ENCODE measurements around the gene PLPP4. TPM values are rescaled to one million over a fixed set of nuclear protein-coding genes. Genes with fewer than 3 reads are reported as not detected.
A peak's percentile ranks its signal among the peaks of the same experiment; 100 is the strongest.

PLPP4 gene
- total RNA-seq, 1 experiment from 2014 or later = not detected

DNA sequence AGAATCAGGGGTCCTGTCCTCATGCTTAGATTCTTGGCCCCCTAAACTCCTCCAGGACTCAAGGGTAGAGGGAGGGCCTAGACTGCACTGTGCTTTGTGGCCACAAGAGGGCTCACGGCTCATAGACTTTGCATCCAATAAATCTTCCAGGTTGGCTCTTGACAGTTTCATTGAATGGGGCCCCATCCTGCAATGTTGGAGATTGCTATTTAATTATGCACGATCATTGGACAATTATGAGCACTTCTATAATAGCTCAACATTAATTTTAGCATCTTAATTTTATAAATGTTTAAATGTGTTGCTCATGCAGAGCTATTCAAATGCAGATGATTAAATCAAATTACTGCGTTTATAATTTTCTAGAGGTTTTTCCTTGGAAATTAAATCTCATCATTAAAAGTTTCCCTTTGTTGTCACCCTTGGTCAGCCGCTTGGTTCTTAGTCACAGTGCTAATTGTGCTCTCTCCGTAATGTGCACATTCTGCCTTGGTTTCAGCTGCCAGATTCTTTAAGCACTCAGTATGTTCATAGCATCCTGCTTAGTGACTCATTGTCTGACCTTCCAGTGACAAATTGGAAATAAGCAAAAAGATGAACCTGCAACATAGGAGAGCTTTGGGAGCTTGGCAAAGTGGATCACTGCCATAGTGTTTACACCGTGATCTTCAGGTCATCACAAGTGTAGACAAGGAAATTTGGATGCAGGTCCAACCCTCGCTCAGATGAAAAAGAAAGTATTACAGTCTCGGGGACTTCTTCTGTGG, 33.4 kb upstream of the PLPP4 start:
- no peaks in the 10 kb centered on the region for H3K79me2 ChIP-seq (ENCODE audit: insufficient read depth, low read length)
- H3K4me1 ChIP-seq (ENCODE audit: control insufficient read depth in 1 of 2, insufficient read depth in 2 of 2, low read length in 2 of 2) = no peaks in the 10 kb centered on the region
- no peak overlapping the region for H3K27ac ChIP-seq (ENCODE audit: low read depth, low read length)
- ChIA-PET POLR2A (interaction anchor here (0.6 kb wide), 1 partner anchor 344 kb away, joined by 4 read pairs; no protein-coding TSS in a partner anchor), RAD21 (ENCODE audit: low non-redundant PET in 1 of 2, low total read pairs in 2 of 2, uncharacterized antibody in 2 of 2, unreplicated experiment in 2 of 2) (no interaction called here), CTCF (interaction anchor here (2.0 kb wide), 1 partner anchor 312 kb away, joined by 8 read pairs; no protein-coding TSS in a partner anchor)
- no peak overlapping the region for H2AFZ ChIP-seq (ENCODE audit: low read depth, low read length, poor library complexity, severe bottlenecking)
- no peaks in the 10 kb centered on the region for H3K36me3 ChIP-seq (ENCODE audit: control insufficient read depth in 1 of 2, insufficient read depth in 2 of 2, low read length in 2 of 2)
- no peak overlapping the region for H3K4me2 ChIP-seq (ENCODE audit: low read length)
- DNase-seq (ENCODE audit: low read depth, low spot score) = peak; percentile 42
- intact Hi-C loops (cut with micrococcal nuclease) = loop anchor here (1.0 to 10.0 kb wide), 3 partner anchors 211 to 739 kb away; no protein-coding TSS in a partner anchor
- BruUV-seq (replicated peaks) = no TSS peak
- no peaks in the 10 kb centered on the region for H3K9me2 ChIP-seq (ENCODE audit: insufficient read depth)
- H3K4me3 ChIP-seq (replicated peaks in 1 of 2; ENCODE audit: low read depth in 1 of 2, low read length in 2 of 2) = no peak overlapping the region
- no peak overlapping the region for H3K9ac ChIP-seq (ENCODE audit: low read length)
- no peaks in the 10 kb centered on the region for H4K20me1 ChIP-seq (ENCODE audit: insufficient read depth)
- no peaks in the 10 kb centered on the region for H3K9me3 ChIP-seq (ENCODE audit: control insufficient read depth in 1 of 2, insufficient read depth in 1 of 2, low read depth in 1 of 2, low read length in 2 of 2)
- H3K27me3 ChIP-seq (ENCODE audit: insufficient read depth, low read length) = peaks cover 26% of the 10 kb centered on the region
- ATAC-seq = peak; percentile 90
- TF ChIP-seq SP1 (IDR thresholded peaks at IDR 0.05; ENCODE audit: low read depth) = no peak
- TF ChIP-seq SIN3A (IDR thresholded peaks at IDR 0.05; ENCODE audit: low read depth) = no peak
- peak; percentile 82 for TF ChIP-seq RAD21 (IDR thresholded peaks at IDR 0.05; ENCODE audit: low read depth)
- peak; percentile 7 for TF ChIP-seq YY1 (IDR thresholded peaks at IDR 0.05; ENCODE audit: extremely low read depth, insufficient replicate concordance, low read depth, low read length)
- TF ChIP-seq SRF (IDR thresholded peaks at IDR 0.05; ENCODE audit: low read depth) = no peak
- TF ChIP-seq FOSL1 (IDR thresholded peaks at IDR 0.05; ENCODE audit: low read depth) = no peak
- TF ChIP-seq, protein P1, sequence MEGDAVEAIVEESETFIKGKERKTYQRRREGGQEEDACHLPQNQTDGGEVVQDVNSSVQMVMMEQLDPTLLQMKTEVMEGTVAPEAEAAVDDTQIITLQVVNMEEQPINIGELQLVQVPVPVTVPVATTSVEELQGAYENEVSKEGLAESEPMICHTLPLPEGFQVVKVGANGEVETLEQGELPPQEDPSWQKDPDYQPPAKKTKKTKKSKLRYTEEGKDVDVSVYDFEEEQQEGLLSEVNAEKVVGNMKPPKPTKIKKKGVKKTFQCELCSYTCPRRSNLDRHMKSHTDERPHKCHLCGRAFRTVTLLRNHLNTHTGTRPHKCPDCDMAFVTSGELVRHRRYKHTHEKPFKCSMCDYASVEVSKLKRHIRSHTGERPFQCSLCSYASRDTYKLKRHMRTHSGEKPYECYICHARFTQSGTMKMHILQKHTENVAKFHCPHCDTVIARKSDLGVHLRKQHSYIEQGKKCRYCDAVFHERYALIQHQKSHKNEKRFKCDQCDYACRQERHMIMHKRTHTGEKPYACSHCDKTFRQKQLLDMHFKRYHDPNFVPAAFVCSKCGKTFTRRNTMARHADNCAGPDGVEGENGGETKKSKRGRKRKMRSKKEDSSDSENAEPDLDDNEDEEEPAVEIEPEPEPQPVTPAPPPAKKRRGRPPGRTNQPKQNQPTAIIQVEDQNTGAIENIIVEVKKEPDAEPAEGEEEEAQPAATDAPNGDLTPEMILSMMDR (IDR thresholded peaks at IDR 0.05 in 2 of 3, conservative IDR thresholded peaks at IDR 0.05 in 1 of 3; ENCODE audit: borderline replicate concordance in 1 of 3, insufficient read depth in 1 of 3, low read depth in 2 of 3, low read length in 2 of 3) = peak; percentile 74 to 99 (median 98)
- TF ChIP-seq TCF7L2 (IDR thresholded peaks at IDR 0.05; ENCODE audit: borderline replicate concordance, extremely low read depth, insufficient read depth, insufficient read length) = no peak
